Measurements from ENCODE around the gene GNPTG.

Gene GNPTG

GRCh38 chr16:1311738-1312466 is 39.8 kb upstream of the GNPTG start:
- Histone ChIP-seq H3K79me2 (ENCODE audit: control insufficient read depth, insufficient read depth, low read length, unreplicated experiment) (peaks cover 71% of the 10 kb centered on the region), H3K27me3 (ENCODE audit: insufficient read depth, low read length) (no peaks in the 10 kb centered on the region), H3K4me1 (ENCODE audit: control insufficient read depth, insufficient read depth, low read length, unreplicated experiment) (peaks cover 22% of the 10 kb centered on the region), H3K36me3 (ENCODE audit: insufficient read depth, low read length) (peaks cover 19% of the 10 kb centered on the region; the same call in 1 of the 2 replicates), H3K4me3 (ENCODE audit: low read depth, low read length) (peak overlapping the region; percentile 94), H3K27ac (ENCODE audit: low read depth, low read length) (no peak overlapping the region), H2AFZ (ENCODE audit: low read length, unreplicated experiment) (no peak overlapping the region)

- H3K27me3 ChIP-seq (ENCODE audit: insufficient read depth, low read length), result no peaks in the 10 kb centered on the region
- H3K27ac ChIP-seq (ENCODE audit: low read depth, low read length), result no peak overlapping the region
- no peak overlapping the region for H2AFZ ChIP-seq (ENCODE audit: low read length, unreplicated experiment)
- H3K79me2 ChIP-seq (ENCODE audit: control insufficient read depth, insufficient read depth, low read length, unreplicated experiment), result peaks cover 73% of the 10 kb centered on the region
- H3K4me1 ChIP-seq (ENCODE audit: control insufficient read depth, insufficient read depth, low read length, unreplicated experiment), result peaks cover 22% of the 10 kb centered on the region
- H3K36me3 ChIP-seq (ENCODE audit: insufficient read depth, low read length), result peaks cover 19% of the 10 kb centered on the region; the same call in 1 of the 2 replicates
- H3K4me3 ChIP-seq (ENCODE audit: low read depth, low read length), result peak overlapping the region; percentile 94; the same call in 1 of the 2 replicates
These were observed 39.3 kb upstream of the GNPTG start for GRCh38 chr16:1312467-1312816.

GRCh38 chr16:1312903-1313302 is 38.8 kb upstream of the GNPTG start:
- Histone ChIP-seq H3K27me3 (ENCODE audit: insufficient read depth, low read length) (no peaks in the 10 kb centered on the region), H2AFZ (ENCODE audit: low read length, unreplicated experiment) (no peak overlapping the region), H3K27ac (ENCODE audit: low read depth, low read length) (no peak overlapping the region), H3K4me3 (ENCODE audit: low read depth, low read length) (no peak overlapping the region), H3K36me3 (ENCODE audit: insufficient read depth, low read length) (peaks cover 23% of the 10 kb centered on the region; the same call in 1 of the 2 replicates), H3K4me1 (ENCODE audit: control insufficient read depth, insufficient read depth, low read length, unreplicated experiment) (peaks cover 22% of the 10 kb centered on the region), H3K79me2 (ENCODE audit: control insufficient read depth, insufficient read depth, low read length, unreplicated experiment) (peaks cover 75% of the 10 kb centered on the region)

- Histone ChIP-seq H3K4me3 (ENCODE audit: low read depth, low read length) (no peak overlapping the region), H3K27me3 (ENCODE audit: insufficient read depth, low read length) (no peaks in the 10 kb centered on the region), H3K36me3 (ENCODE audit: insufficient read depth, low read length) (peaks cover 31% of the 10 kb centered on the region; the same call in 1 of the 2 replicates), H3K27ac (ENCODE audit: low read depth, low read length) (no peak overlapping the region), H3K79me2 (ENCODE audit: control insufficient read depth, insufficient read depth, low read length, unreplicated experiment) (peaks cover 80% of the 10 kb centered on the region), H3K4me1 (ENCODE audit: control insufficient read depth, insufficient read depth, low read length, unreplicated experiment) (peaks cover 22% of the 10 kb centered on the region), H2AFZ (ENCODE audit: low read length, unreplicated experiment) (no peak overlapping the region)
These were observed 37.9 kb upstream of the GNPTG start for GRCh38 chr16:1313721-1314369.

GRCh38 chr16:1314399-1315068 is 37.2 kb upstream of the GNPTG start:
- Histone ChIP-seq H3K79me2 (ENCODE audit: control insufficient read depth, insufficient read depth, low read length, unreplicated experiment) (peaks cover 83% of the 10 kb centered on the region), H3K4me3 (ENCODE audit: low read depth, low read length) (no peak overlapping the region), H3K4me1 (ENCODE audit: control insufficient read depth, insufficient read depth, low read length, unreplicated experiment) (peaks cover 22% of the 10 kb centered on the region), H3K27me3 (ENCODE audit: insufficient read depth, low read length) (no peaks in the 10 kb centered on the region), H2AFZ (ENCODE audit: low read length, unreplicated experiment) (no peak overlapping the region), H3K36me3 (ENCODE audit: insufficient read depth, low read length) (peaks cover 38% of the 10 kb centered on the region; the same call in 1 of the 2 replicates), H3K27ac (ENCODE audit: low read depth, low read length) (no peak overlapping the region)

GRCh38 chr16:1315081-1316032 is 36.4 kb upstream of the GNPTG start:
- Histone ChIP-seq H3K27ac (ENCODE audit: low read depth, low read length) (no peak overlapping the region), H2AFZ (ENCODE audit: low read length, unreplicated experiment) (no peak overlapping the region), H3K4me1 (ENCODE audit: control insufficient read depth, insufficient read depth, low read length, unreplicated experiment) (peaks cover 22% of the 10 kb centered on the region), H3K27me3 (ENCODE audit: insufficient read depth, low read length) (no peaks in the 10 kb centered on the region), H3K36me3 (ENCODE audit: insufficient read depth, low read length) (peaks cover 45% of the 10 kb centered on the region; the same call in 1 of the 2 replicates), H3K79me2 (ENCODE audit: control insufficient read depth, insufficient read depth, low read length, unreplicated experiment) (peaks cover 77% of the 10 kb centered on the region), H3K4me3 (ENCODE audit: low read depth, low read length) (no peak overlapping the region)

GRCh38 chr16:1316033-1316405 is 35.7 kb upstream of the GNPTG start:
- Histone ChIP-seq H3K36me3 (ENCODE audit: insufficient read depth, low read length) (peaks cover 47% of the 10 kb centered on the region; the same call in 1 of the 2 replicates), H3K79me2 (ENCODE audit: control insufficient read depth, insufficient read depth, low read length, unreplicated experiment) (peaks cover 71% of the 10 kb centered on the region)

GRCh38 chr16:1317479-1318267 is 34.1 kb upstream of the GNPTG start:
- Histone ChIP-seq H3K27ac (ENCODE audit: low read depth, low read length) (no peak overlapping the region), H3K27me3 (ENCODE audit: insufficient read depth, low read length) (no peaks in the 10 kb centered on the region), H2AFZ (ENCODE audit: low read length, unreplicated experiment) (no peak overlapping the region), H3K36me3 (ENCODE audit: insufficient read depth, low read length) (peaks cover 44% of the 10 kb centered on the region; the same call in 1 of the 2 replicates), H3K4me1 (ENCODE audit: control insufficient read depth, insufficient read depth, low read length, unreplicated experiment) (peaks cover 1% of the 10 kb centered on the region), H3K4me3 (ENCODE audit: low read depth, low read length) (no peak overlapping the region), H3K79me2 (ENCODE audit: control insufficient read depth, insufficient read depth, low read length, unreplicated experiment) (peaks cover 54% of the 10 kb centered on the region)

More at GRCh38 chr16:1316033-1316405, 35.7 kb upstream of the GNPTG start:
- Histone ChIP-seq H3K4me1 (ENCODE audit: control insufficient read depth, insufficient read depth, low read length, unreplicated experiment) (peaks cover 18% of the 10 kb centered on the region), H3K4me3 (ENCODE audit: low read depth, low read length) (no peak overlapping the region), H3K27ac (ENCODE audit: low read depth, low read length) (no peak overlapping the region), H3K27me3 (ENCODE audit: insufficient read depth, low read length) (no peaks in the 10 kb centered on the region), H2AFZ (ENCODE audit: low read length, unreplicated experiment) (no peak overlapping the region)

- Histone ChIP-seq H3K79me2 (ENCODE audit: control insufficient read depth, insufficient read depth, low read length, unreplicated experiment) (peaks cover 49% of the 10 kb centered on the region), H3K27me3 (ENCODE audit: insufficient read depth, low read length) (no peaks in the 10 kb centered on the region), H3K36me3 (ENCODE audit: insufficient read depth, low read length) (peaks cover 40% of the 10 kb centered on the region; the same call in 1 of the 2 replicates), H3K4me1 (ENCODE audit: control insufficient read depth, insufficient read depth, low read length, unreplicated experiment) (no peaks in the 10 kb centered on the region), H3K27ac (ENCODE audit: low read depth, low read length) (no peak overlapping the region), H2AFZ (ENCODE audit: low read length, unreplicated experiment) (no peak overlapping the region), H3K4me3 (ENCODE audit: low read depth, low read length) (no peak overlapping the region)
These were observed 33.5 kb upstream of the GNPTG start for GRCh38 chr16:1318268-1318545.
